Measurements from ENCODE around the gene UBE2H. TPM values are rescaled to one million over a fixed set of nuclear protein-coding genes. Genes with fewer than 3 reads are reported as not detected.

UBE2H gene
- total RNA-seq, 1 donor from 2014 or later: 92.3 TPM

- H3K36me3 Mint-ChIP-seq (ENCODE audit: low read depth, unreplicated experiment): peaks cover 16% of the 10 kb centered on the region
These were observed 39.3 kb downstream of the UBE2H start for GRCh38 chr7:129913428-129913827.

GRCh38 chr7:129911790-129912189 is 41.0 kb downstream of the UBE2H start:
- Mint-ChIP-seq H3K9me3 (ENCODE audit: unreplicated experiment) (no peaks in the 10 kb centered on the region), H3K27ac (ENCODE audit: unreplicated experiment) (no peak overlapping the region), H3K4me3 (ENCODE audit: unreplicated experiment) (no peak overlapping the region), H3K4me1 (ENCODE audit: unreplicated experiment) (peaks cover 18% of the 10 kb centered on the region), H3K36me3 (ENCODE audit: low read depth, unreplicated experiment) (peaks cover 21% of the 10 kb centered on the region), H3K27me3 (ENCODE audit: unreplicated experiment) (no peaks in the 10 kb centered on the region)
- TF ChIP-seq CTCF (IDR thresholded peaks at IDR 0.05; ENCODE audit: unreplicated experiment): no peak
- DNase-seq (ENCODE audit: low spot score): no peak

More at GRCh38 chr7:129913428-129913827, 39.3 kb downstream of the UBE2H start:
- no peak overlapping the region for H3K4me3 Mint-ChIP-seq (ENCODE audit: unreplicated experiment)
- H3K27ac Mint-ChIP-seq (ENCODE audit: unreplicated experiment): no peak overlapping the region
- H3K27me3 Mint-ChIP-seq (ENCODE audit: unreplicated experiment): peaks cover 1% of the 10 kb centered on the region
- no peaks in the 10 kb centered on the region for H3K9me3 Mint-ChIP-seq (ENCODE audit: unreplicated experiment)
- H3K4me1 Mint-ChIP-seq (ENCODE audit: unreplicated experiment): peaks cover 16% of the 10 kb centered on the region
- no peak for TF ChIP-seq CTCF (IDR thresholded peaks at IDR 0.05; ENCODE audit: unreplicated experiment)
- no peak for DNase-seq (ENCODE audit: low spot score)

GRCh38 chr7:129909669-129910068 is 43.1 kb downstream of the UBE2H start:
- no peak for TF ChIP-seq CTCF (IDR thresholded peaks at IDR 0.05; ENCODE audit: unreplicated experiment)
- H3K9me3 Mint-ChIP-seq (ENCODE audit: unreplicated experiment): no peaks in the 10 kb centered on the region
- H3K4me3 Mint-ChIP-seq (ENCODE audit: unreplicated experiment): no peak overlapping the region
- peaks cover 15% of the 10 kb centered on the region for H3K4me1 Mint-ChIP-seq (ENCODE audit: unreplicated experiment)
- no peak for DNase-seq (ENCODE audit: low spot score)
- H3K36me3 Mint-ChIP-seq (ENCODE audit: low read depth, unreplicated experiment): peaks cover 27% of the 10 kb centered on the region
- no peaks in the 10 kb centered on the region for H3K27me3 Mint-ChIP-seq (ENCODE audit: unreplicated experiment)
- no peak overlapping the region for H3K27ac Mint-ChIP-seq (ENCODE audit: unreplicated experiment)

- Mint-ChIP-seq H3K9me3 (ENCODE audit: unreplicated experiment) (no peaks in the 10 kb centered on the region), H3K36me3 (ENCODE audit: low read depth, unreplicated experiment) (peaks cover 21% of the 10 kb centered on the region), H3K4me1 (ENCODE audit: unreplicated experiment) (peaks cover 24% of the 10 kb centered on the region), H3K27ac (ENCODE audit: unreplicated experiment) (no peak overlapping the region), H3K4me3 (ENCODE audit: unreplicated experiment) (no peak overlapping the region), H3K27me3 (ENCODE audit: unreplicated experiment) (no peaks in the 10 kb centered on the region)
- DNase-seq (ENCODE audit: low spot score): no peak
- TF ChIP-seq CTCF (IDR thresholded peaks at IDR 0.05; ENCODE audit: unreplicated experiment): no peak
These were observed 44.6 kb downstream of the UBE2H start for GRCh38 chr7:129908181-129908580.

- Mint-ChIP-seq H3K36me3 (ENCODE audit: low read depth, unreplicated experiment) (peaks cover 20% of the 10 kb centered on the region), H3K27ac (ENCODE audit: unreplicated experiment) (no peak overlapping the region), H3K4me1 (ENCODE audit: unreplicated experiment) (peaks cover 24% of the 10 kb centered on the region), H3K4me3 (ENCODE audit: unreplicated experiment) (no peak overlapping the region), H3K9me3 (ENCODE audit: unreplicated experiment) (no peaks in the 10 kb centered on the region), H3K27me3 (ENCODE audit: unreplicated experiment) (no peaks in the 10 kb centered on the region)
- DNase-seq (ENCODE audit: low spot score): no peak
- no peak for TF ChIP-seq CTCF (IDR thresholded peaks at IDR 0.05; ENCODE audit: unreplicated experiment)
These were observed 45.5 kb downstream of the UBE2H start for GRCh38 chr7:129907122-129907736.

All from endothelial cell (in vitro differentiated cells).